DND-41 (cell line): ENCODE measurements around the gene PLCL1.

Source experiments
- ATAC-seq: fragments of 200-7000 bp; cut with Tn5 transposase; 3 replicates; pipeline ENCODE4 v1.9.1; 2021; ENCODE audit warnings: low read depth; ENCODE audit not compliant: insufficient read depth
- DNase-seq: peaks from one replicate; pipeline ENCODE4 v3.0.0-alpha.2; 2020
- H2AFZ ChIP-seq: 2 replicates; pipeline ENCODE4 v1.6.0; 2012; ENCODE audit warnings: low read depth, low read length
- H3K27ac ChIP-seq: 2 replicates; pipeline ENCODE4 v1.5.1; 2012; ENCODE audit warnings: low read length, inconsistent platforms
- H3K27me3 ChIP-seq: fragments of 200-600 bp; sonication (generic); 2 replicates; pipeline ENCODE4 v1.6.0; 2012; ENCODE audit warnings: low read length, mild to moderate bottlenecking, inconsistent platforms; ENCODE audit not compliant: insufficient read depth, poor library complexity
- H3K36me3 ChIP-seq: 2 replicates; pipeline ENCODE4 v1.5.1; 2012; ENCODE audit warnings: low read length, inconsistent platforms; ENCODE audit not compliant: insufficient read depth
- H3K4me1 ChIP-seq: 2 replicates; pipeline ENCODE4 v1.5.1; 2012; ENCODE audit warnings: mild to moderate bottlenecking, low read length; ENCODE audit not compliant: insufficient read depth
- H3K4me2 ChIP-seq: 2 replicates; pipeline ENCODE4 v1.6.0; 2012; ENCODE audit warnings: mild to moderate bottlenecking, moderate library complexity, low read length, inconsistent platforms; ENCODE audit not compliant: insufficient read depth
- H3K4me3 ChIP-seq, 2 experiments: fragments of 200-600 bp in 1 of 2; shearing (Covaris generic) in 1 of 2; 2 replicates each; pipeline ENCODE4 v1.5.1; 2012 to 2016; ENCODE audit warnings: inconsistent platforms in 2 of 2, low read length in 2 of 2, mild to moderate bottlenecking in 2 of 2, low read depth in 1 of 2, moderate library complexity in 1 of 2
- H3K79me2 ChIP-seq: 2 replicates; pipeline ENCODE4 v1.6.0; 2012; ENCODE audit warnings: low read length, inconsistent platforms; ENCODE audit not compliant: insufficient read depth
- H3K9ac ChIP-seq: 2 replicates; pipeline ENCODE4 v1.6.0; 2012; ENCODE audit warnings: low read depth, mild to moderate bottlenecking, inconsistent platforms, low read length, moderate library complexity
- H3K9me3 ChIP-seq: 2 replicates; pipeline ENCODE4 v1.5.1; 2012; ENCODE audit warnings: low read length, moderate library complexity, mild to moderate bottlenecking, inconsistent platforms; ENCODE audit not compliant: insufficient read depth, severe bottlenecking
- H4K20me1 ChIP-seq: 2 replicates; pipeline ENCODE4 v1.6.0; 2012; ENCODE audit warnings: low read length; ENCODE audit not compliant: insufficient read depth
- CTCF ChIP-seq: IDR thresholded peaks from 2 replicates; pipeline ENCODE4 v1.5.1; 2012; ENCODE audit warnings: borderline replicate concordance, low read length, moderate library complexity, mild to moderate bottlenecking; ENCODE audit not compliant: poor library complexity, severe bottlenecking; ENCODE audit errors: extremely low read depth
- EZH2 ChIP-seq: IDR thresholded peaks from 3 replicates; pipeline ENCODE4 v1.6.1; 2012; ENCODE audit warnings: borderline replicate concordance, low read depth, mild to moderate bottlenecking, moderate library complexity, low read length, inconsistent platforms; ENCODE audit not compliant: severe bottlenecking

Gene PLCL1

GRCh38 chr2:197890168-197890567, 85.8 kb downstream of the PLCL1 start:
- no peaks in the 10 kb centered on the region for H3K27me3 ChIP-seq
- H3K9me3 ChIP-seq: no peaks in the 10 kb centered on the region
- no peak overlapping the region for H3K27ac ChIP-seq
- no peak overlapping the region for H3K9ac ChIP-seq
- DNase-seq (no peak), ATAC-seq (no peak)
- H3K79me2 ChIP-seq: no peaks in the 10 kb centered on the region
- no peak overlapping the region for H3K4me3 ChIP-seq
- no peaks in the 10 kb centered on the region for H3K4me1 ChIP-seq
- no peak overlapping the region for H2AFZ ChIP-seq
- TF ChIP-seq CTCF (no peak), EZH2 (no peak)
- no peak overlapping the region for H3K4me2 ChIP-seq
- no peaks in the 10 kb centered on the region for H3K36me3 ChIP-seq
- peaks cover 2% of the 10 kb centered on the region; the same call in 1 of the 2 replicates for H4K20me1 ChIP-seq

GRCh38 chr2:197891897-197892442, 87.6 kb downstream of the PLCL1 start:
- Histone ChIP-seq H3K4me2 (no peak overlapping the region), H3K9ac (no peak overlapping the region), H3K79me2 (no peaks in the 10 kb centered on the region), H3K9me3 (no peaks in the 10 kb centered on the region), H3K4me1 (no peaks in the 10 kb centered on the region), H4K20me1 (peaks cover 2% of the 10 kb centered on the region; the same call in 1 of the 2 replicates), H2AFZ (no peak overlapping the region), H3K27me3 (no peaks in the 10 kb centered on the region), H3K4me3 (no peak overlapping the region), H3K27ac (no peak overlapping the region), H3K36me3 (no peaks in the 10 kb centered on the region)
- DNase-seq (no peak), ATAC-seq (no peak)
- TF ChIP-seq EZH2 (no peak), CTCF (no peak)

GRCh38 chr2:197893403-197894177, 89.2 kb downstream of the PLCL1 start:
- no peaks in the 10 kb centered on the region for H3K4me1 ChIP-seq
- no peaks in the 10 kb centered on the region for H3K79me2 ChIP-seq
- ATAC-seq (no peak), DNase-seq (no peak)
- no peak overlapping the region for H3K9ac ChIP-seq
- H3K9me3 ChIP-seq: no peaks in the 10 kb centered on the region
- H3K27ac ChIP-seq: no peak overlapping the region
- no peak overlapping the region for H3K4me3 ChIP-seq
- no peak overlapping the region for H2AFZ ChIP-seq
- TF ChIP-seq CTCF (no peak), EZH2 (no peak)
- H4K20me1 ChIP-seq: peaks cover 7% of the 10 kb centered on the region; the same call in 1 of the 2 replicates
- no peaks in the 10 kb centered on the region for H3K36me3 ChIP-seq
- no peak overlapping the region for H3K4me2 ChIP-seq
- H3K27me3 ChIP-seq: no peaks in the 10 kb centered on the region
